ENCODE measurements around the gene MSL3. TPM values are rescaled to one million over a fixed set of nuclear protein-coding genes. Genes with fewer than 3 reads are reported as not detected.

MSL3 gene
- total RNA-seq, 1 experiment from 2014 or later, result 13.4 TPM

GRCh38 chrX:11786862-11787261 is 28.8 kb downstream of the MSL3 start (continued):
- TF ChIP-seq CREB1 (CRISPR knock-in tag; IDR thresholded peaks at IDR 0.05) (no peak), ATF3 (CRISPR knock-in tag; conservative IDR thresholded peaks at IDR 0.05) (no peak), NR1H2 (CRISPR knock-in tag; IDR thresholded peaks at IDR 0.05) (no peak), OVOL2 (CRISPR knock-in tag; IDR thresholded peaks at IDR 0.05; ENCODE audit: borderline replicate concordance) (no peak), ZNF317 (CRISPR knock-in tag; IDR thresholded peaks at IDR 0.05; ENCODE audit: borderline replicate concordance, low read depth) (no peak), JAZF1 (CRISPR knock-in tag; IDR thresholded peaks at IDR 0.05) (no peak), ZMAT4 (CRISPR knock-in tag; IDR thresholded peaks at IDR 0.05) (no peak), ZNF232 (CRISPR knock-in tag; IDR thresholded peaks at IDR 0.05) (no peak), SP1 (CRISPR knock-in tag; conservative IDR thresholded peaks at IDR 0.05) (no peak), PRDM15 (CRISPR knock-in tag; IDR thresholded peaks at IDR 0.05) (no peak)

GRCh38 chrX:11787564-11787963 is 29.5 kb downstream of the MSL3 start:
- Mint-ChIP-seq H3K4me3 (no peak overlapping the region), H3K4me1 (no peaks in the 10 kb centered on the region), H3K36me3 (no peaks in the 10 kb centered on the region), H3K27me3 (ENCODE audit: low read depth) (no peaks in the 10 kb centered on the region), H3K9me3 (no peaks in the 10 kb centered on the region), H3K27ac (no peak overlapping the region)
- peak; percentile 85 for DNase-seq (ENCODE audit: low spot score)
- POLR2A ChIA-PET, result no interaction called here
- ATAC-seq, result peak; percentile 100
- TF ChIP-seq CTCF (IDR thresholded peaks at IDR 0.05), result peak; percentile 32; the same call in 1 of the 2 replicates
- no peak for TF ChIP-seq ZNF396 (CRISPR knock-in tag; IDR thresholded peaks at IDR 0.05; ENCODE audit: borderline replicate concordance)
- no peak for TF ChIP-seq ZNF425 (CRISPR knock-in tag; conservative IDR thresholded peaks at IDR 0.05)
- TF ChIP-seq HMGA2 (CRISPR knock-in tag; IDR thresholded peaks at IDR 0.05), result no peak
- CTCF ChIA-PET, result interaction anchor here (0.6 to 2.4 kb wide), 19 partner anchors 9 to 293 kb away, joined by 3 to 13 read pairs (median 4); partner anchors contain the start of gene MSL3

GRCh38 chrX:11789809-11790208 is 31.8 kb downstream of the MSL3 start:
- H3K9me3 Mint-ChIP-seq, result no peaks in the 10 kb centered on the region
- CTCF ChIA-PET, result interaction anchor here (1.1 kb wide), 1 partner anchor 31 kb away, joined by 3 read pairs; no protein-coding TSS in a partner anchor
- TF ChIP-seq NFATC4 (CRISPR knock-in tag; IDR thresholded peaks at IDR 0.05) (no peak), FOXP1 (CRISPR knock-in tag; IDR thresholded peaks at IDR 0.05; ENCODE audit: borderline replicate concordance) (no peak), NR1H2 (CRISPR knock-in tag; IDR thresholded peaks at IDR 0.05) (no peak), ZNF317 (CRISPR knock-in tag; IDR thresholded peaks at IDR 0.05; ENCODE audit: borderline replicate concordance, low read depth) (no peak), PREB (CRISPR knock-in tag; IDR thresholded peaks at IDR 0.05; ENCODE audit: borderline replicate concordance) (no peak), RELA (CRISPR knock-in tag; IDR thresholded peaks at IDR 0.05; ENCODE audit: borderline replicate concordance) (no peak), FOXP4 (CRISPR knock-in tag; IDR thresholded peaks at IDR 0.05) (no peak), ERG (CRISPR knock-in tag; IDR thresholded peaks at IDR 0.05) (no peak), SMAD3 (CRISPR knock-in tag; IDR thresholded peaks at IDR 0.05; ENCODE audit: borderline replicate concordance) (no peak)

More at GRCh38 chrX:11789809-11790208, 31.8 kb downstream of the MSL3 start:
- DNase-seq (ENCODE audit: low spot score), result no peak
- Mint-ChIP-seq H3K27me3 (ENCODE audit: low read depth) (no peaks in the 10 kb centered on the region), H3K27ac (no peak overlapping the region), H3K4me3 (no peak overlapping the region), H3K36me3 (no peaks in the 10 kb centered on the region), H3K4me1 (peaks cover 12% of the 10 kb centered on the region)
- ATAC-seq, result no peak
- POLR2A ChIA-PET, result no interaction called here
